NCI-H69 (cell line): ENCODE data around the gene ADAMTSL3.

Source experiments
- DNase-seq: peaks from one replicate; lab custom pipeline; 2025; lab: John Stamatoyannopoulos, UW

Gene ADAMTSL3

GRCh38 chr15:83653639-83654378 lies at the start of gene ADAMTSL3:
TSS of gene ADAMTSL3 (plus strand) at chr15:83654123. CDS start at chr15:83655762, 1,639 bp downstream.
- peak; percentile 18 for DNase-seq

- no peak for DNase-seq
These were observed 49.4 kb upstream of the ADAMTSL3 start for GRCh38 chr15:83604549-83604948.

GRCh38 chr15:83605111-83605945 lies 48.6 kb upstream of the ADAMTSL3 start:
- no peak for DNase-seq

GRCh38 chr15:83610132-83610531 lies 43.8 kb upstream of the ADAMTSL3 start:
- no peak for DNase-seq

- DNase-seq, result no peak
These were observed 42.8 kb upstream of the ADAMTSL3 start for GRCh38 chr15:83610901-83611685.

GRCh38 chr15:83612226-83612625 lies 41.7 kb upstream of the ADAMTSL3 start:
- DNase-seq, result no peak

- DNase-seq, result no peak
These were observed 40.9 kb upstream of the ADAMTSL3 start for GRCh38 chr15:83612898-83613635.

GRCh38 chr15:83613714-83614113 lies 40.2 kb upstream of the ADAMTSL3 start:
- DNase-seq, result no peak

- no peak for DNase-seq
These were observed 37.1 kb upstream of the ADAMTSL3 start for GRCh38 chr15:83616840-83617239.

GRCh38 chr15:83626171-83626802 lies 27.6 kb upstream of the ADAMTSL3 start:
- DNase-seq, result no peak

GRCh38 chr15:83631534-83631933 lies 22.4 kb upstream of the ADAMTSL3 start:
- DNase-seq, result no peak

- no peak for DNase-seq
These were observed 10.7 kb upstream of the ADAMTSL3 start for GRCh38 chr15:83643201-83643600.

- DNase-seq, result no peak
These were observed 9.5 kb upstream of the ADAMTSL3 start for GRCh38 chr15:83644439-83644838.

- no peak for DNase-seq
These were observed 3.1 kb upstream of the ADAMTSL3 start for GRCh38 chr15:83650831-83651230.

GRCh38 chr15:83651541-83651940 lies 2.4 kb upstream of the ADAMTSL3 start:
- DNase-seq, result no peak

- no peak for DNase-seq
These were observed 1.2 kb upstream of the ADAMTSL3 start for GRCh38 chr15:83652626-83653204.

- no peak for DNase-seq
These were observed 660 bp upstream of the ADAMTSL3 start for GRCh38 chr15:83653288-83653638.

GRCh38 chr15:83654379-83655236 lies 685 bp downstream of the ADAMTSL3 start:
- DNase-seq, result no peak

GRCh38 chr15:83655237-83655616 lies 1.3 kb downstream of the ADAMTSL3 start:
- DNase-seq, result no peak

- DNase-seq, result no peak
These were observed 2.3 kb downstream of the ADAMTSL3 start for GRCh38 chr15:83656192-83656591.
